AG09309 (cell line): Measurements from ENCODE around the gene TMEM209.
A peak's percentile ranks its signal among the peaks of the same experiment; 100 is the strongest.

Experiments
- DNase-seq: peaks from one replicate; pipeline ENCODE4 v3.0.0-alpha.2; 2010; ENCODE audit warnings: low read depth
- H3K4me3 ChIP-seq: 2 replicates; pipeline ENCODE4 v1.5.1; 2011; ENCODE audit warnings: mild to moderate bottlenecking, low read depth, low read length, moderate library complexity; ENCODE audit not compliant: control insufficient read depth
- TF ChIP-seq, protein P1 (sequence below): IDR thresholded peaks from 2 replicates; pipeline ENCODE4 v1.5.1; 2011; ENCODE audit warnings: mild to moderate bottlenecking, low read depth, low read length, inconsistent platforms; ENCODE audit not compliant: insufficient read depth, control insufficient read depth; ENCODE audit errors: missing control alignments

Gene TMEM209

DNA sequence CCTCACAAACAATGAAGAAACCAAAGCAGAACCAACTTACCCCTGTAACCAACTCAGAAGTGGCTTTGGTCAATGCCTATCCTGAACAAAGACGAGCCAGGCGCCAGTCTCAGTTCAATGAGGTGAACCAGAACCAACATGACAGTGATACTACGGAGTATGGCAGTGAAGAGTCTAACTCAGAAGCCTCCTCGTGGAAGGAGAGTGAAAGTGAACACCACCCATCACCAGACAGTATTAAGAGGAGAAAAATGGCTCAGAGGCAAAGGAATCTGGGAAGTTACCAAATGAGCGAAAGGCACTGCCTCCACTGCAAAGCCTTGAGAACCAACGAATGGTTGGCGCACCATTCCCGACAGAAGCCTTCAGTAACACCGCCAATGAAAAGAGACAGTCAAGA is 10.8 kb upstream of the TMEM209 start:
- no peak overlapping the region for H3K4me3 ChIP-seq
- DNase-seq, result no peak
- TF ChIP-seq, protein P1, sequence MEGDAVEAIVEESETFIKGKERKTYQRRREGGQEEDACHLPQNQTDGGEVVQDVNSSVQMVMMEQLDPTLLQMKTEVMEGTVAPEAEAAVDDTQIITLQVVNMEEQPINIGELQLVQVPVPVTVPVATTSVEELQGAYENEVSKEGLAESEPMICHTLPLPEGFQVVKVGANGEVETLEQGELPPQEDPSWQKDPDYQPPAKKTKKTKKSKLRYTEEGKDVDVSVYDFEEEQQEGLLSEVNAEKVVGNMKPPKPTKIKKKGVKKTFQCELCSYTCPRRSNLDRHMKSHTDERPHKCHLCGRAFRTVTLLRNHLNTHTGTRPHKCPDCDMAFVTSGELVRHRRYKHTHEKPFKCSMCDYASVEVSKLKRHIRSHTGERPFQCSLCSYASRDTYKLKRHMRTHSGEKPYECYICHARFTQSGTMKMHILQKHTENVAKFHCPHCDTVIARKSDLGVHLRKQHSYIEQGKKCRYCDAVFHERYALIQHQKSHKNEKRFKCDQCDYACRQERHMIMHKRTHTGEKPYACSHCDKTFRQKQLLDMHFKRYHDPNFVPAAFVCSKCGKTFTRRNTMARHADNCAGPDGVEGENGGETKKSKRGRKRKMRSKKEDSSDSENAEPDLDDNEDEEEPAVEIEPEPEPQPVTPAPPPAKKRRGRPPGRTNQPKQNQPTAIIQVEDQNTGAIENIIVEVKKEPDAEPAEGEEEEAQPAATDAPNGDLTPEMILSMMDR, result no peak

DNA sequence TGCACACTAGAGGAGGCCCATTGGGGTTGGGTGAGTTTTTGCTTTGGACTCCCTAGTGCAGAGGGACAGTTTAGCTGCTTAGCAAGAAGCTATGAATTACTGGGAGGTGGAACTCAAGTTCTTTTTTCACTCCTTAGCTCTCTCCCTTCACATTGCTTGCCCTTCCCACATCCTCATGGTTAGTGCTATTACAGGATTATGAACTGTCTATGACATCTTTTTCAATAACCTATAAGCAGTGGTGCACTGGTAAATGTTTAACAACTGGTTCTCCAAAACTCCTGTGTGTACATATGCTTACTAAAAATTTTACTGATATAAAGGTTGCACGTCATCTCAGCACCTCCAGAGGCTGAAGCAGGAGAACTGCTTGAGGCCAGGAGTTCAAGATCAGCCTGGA is 8.6 kb upstream of the TMEM209 start:
- no peak overlapping the region for H3K4me3 ChIP-seq
- TF ChIP-seq, protein P1, result no peak
- no peak for DNase-seq

DNA sequence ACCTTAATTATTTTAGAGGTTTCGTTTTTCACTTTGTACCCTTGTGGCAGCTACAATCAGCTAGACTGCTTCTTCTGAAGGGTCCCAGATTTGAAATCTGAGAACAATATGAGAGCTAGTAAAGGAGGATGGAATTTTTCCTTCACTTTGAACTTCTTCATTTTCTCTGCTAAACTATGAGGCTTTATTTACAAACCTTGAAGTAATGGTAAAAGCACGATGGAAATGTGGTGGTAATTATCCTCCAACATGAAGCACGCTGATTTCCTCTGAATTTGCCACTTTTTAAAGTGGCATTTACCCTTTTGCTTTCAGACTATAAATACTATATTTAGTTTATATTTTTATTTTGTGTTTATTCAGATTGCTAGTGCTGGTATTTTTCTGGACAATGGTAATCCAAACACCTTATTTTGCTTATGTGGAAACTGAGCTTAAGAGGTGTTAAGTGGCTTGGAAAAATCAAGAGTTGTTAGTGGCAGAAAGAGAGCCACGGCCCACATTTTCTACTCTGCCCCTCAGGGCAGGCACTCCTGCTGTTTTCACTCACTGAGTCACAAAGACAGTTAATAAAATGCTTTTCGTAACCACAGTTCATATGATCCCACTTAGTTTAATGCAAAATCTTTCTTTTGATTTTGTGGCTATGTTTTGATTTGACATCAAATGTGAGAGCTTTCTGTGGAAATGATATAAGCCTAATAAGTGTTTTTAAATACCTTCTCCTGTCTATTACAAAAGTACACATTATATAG is 5.2 kb upstream of the TMEM209 start:
- TF ChIP-seq, protein P1, result no peak
- DNase-seq, result peak; percentile 46
- H3K4me3 ChIP-seq, result no peak overlapping the region

DNA sequence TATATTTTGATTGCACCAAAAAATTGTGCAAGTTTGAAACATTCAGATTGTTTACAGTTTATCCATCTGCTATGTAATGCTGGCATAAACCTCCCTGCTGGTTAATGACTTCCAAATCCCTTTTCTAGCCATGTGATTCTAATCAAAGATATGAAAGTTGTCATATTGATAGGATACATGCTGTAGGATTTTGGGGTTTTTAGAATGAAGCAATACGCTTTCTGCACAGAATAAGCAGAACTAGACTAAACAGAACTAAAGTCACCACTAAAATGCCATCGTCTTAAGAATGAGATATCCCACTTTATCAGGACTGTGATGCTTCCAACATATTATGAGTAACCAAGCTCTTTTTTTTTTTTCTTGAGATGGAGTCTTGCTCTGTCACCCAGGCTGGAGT is 3.3 kb upstream of the TMEM209 start:
- TF ChIP-seq, protein P1, result no peak
- no peak for DNase-seq
- H3K4me3 ChIP-seq, result no peak overlapping the region

DNA sequence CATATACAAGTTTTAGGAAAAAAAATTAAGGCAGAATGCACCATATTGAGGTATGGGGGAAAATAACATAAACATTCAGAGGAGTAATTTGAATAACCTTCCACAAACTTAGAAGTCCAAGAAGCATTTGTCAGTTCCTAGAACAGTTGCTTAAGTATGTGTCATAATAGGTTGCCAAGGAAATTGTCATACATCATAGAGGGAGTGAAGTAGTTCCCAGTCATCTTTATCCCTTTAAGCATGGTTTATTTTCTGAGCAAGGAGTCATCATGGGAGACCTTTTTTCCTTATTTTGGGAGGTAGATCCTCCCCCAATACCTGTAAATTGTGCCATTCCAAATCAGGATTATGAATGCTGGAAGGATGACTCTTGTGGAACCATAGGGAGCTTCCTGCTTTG is 2.4 kb upstream of the TMEM209 start, which contains the start of gene SSMEM1:
Gene SSMEM1 (plus strand): TSS at position 219 of the 400 bp plus-strand sequence. CDS start 51 bp downstream, at position 270.
- TF ChIP-seq, protein P1, result no peak
- no peak within 1 kb of the TSS for H3K4me3 ChIP-seq
- DNase-seq, result peak; percentile 56

DNA sequence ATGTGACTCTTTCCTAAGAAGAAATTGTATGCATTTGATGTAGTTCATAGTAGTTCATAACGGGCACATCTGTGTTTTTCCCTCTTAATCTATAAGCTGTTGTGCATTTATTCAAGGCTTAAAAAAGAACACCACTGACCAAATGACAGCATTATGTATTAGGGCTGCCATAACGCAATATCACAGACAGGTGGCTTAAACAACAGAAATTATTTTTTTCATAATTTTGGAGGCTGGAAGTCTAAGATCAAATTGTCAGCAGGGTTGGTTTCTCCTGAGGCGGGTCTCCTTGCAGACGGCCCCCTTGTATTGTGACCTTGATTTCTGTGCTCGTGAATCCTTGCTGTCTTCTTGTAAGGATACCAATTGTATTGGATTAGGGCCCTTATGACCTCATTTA is 1.8 kb upstream of the TMEM209 start:
- DNase-seq, result no peak
- TF ChIP-seq, protein P1, result no peak
- H3K4me3 ChIP-seq, result no peak overlapping the region

DNA sequence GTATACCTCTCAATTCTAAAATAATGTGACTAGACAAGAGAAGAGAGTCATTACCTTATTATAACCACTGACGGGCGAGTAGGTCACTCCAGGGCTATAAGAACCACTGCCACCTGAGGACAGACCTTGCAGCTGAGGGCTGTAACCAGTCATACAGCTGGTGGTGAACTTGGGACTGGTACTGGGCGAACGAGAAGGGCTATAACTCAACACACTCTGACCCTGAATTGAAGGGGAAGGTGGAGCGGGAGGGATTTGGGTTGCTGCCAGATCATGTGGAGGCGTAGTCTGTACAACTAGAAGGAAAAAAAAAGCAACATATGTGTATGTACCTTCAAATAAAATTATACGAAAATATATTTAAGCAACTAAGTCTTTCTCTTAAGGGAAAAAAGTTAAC is 3.4 kb downstream of the TMEM209 start:
- DNase-seq, result no peak
- no peak overlapping the region for H3K4me3 ChIP-seq
- TF ChIP-seq, protein P1, result no peak
